ENCODE data around the gene LRRC8B. TPM values are rescaled to one million over a fixed set of nuclear protein-coding genes. Genes with fewer than 3 reads are reported as not detected.
"Not testable (repeated sequence)": the region's sequence is repeated elsewhere in the genome, so short reads cannot be mapped to it uniquely, and the experiment has no call there.

Gene LRRC8B
- total RNA-seq, 1 donor from 2014 or later = 2.3 TPM

DNA sequence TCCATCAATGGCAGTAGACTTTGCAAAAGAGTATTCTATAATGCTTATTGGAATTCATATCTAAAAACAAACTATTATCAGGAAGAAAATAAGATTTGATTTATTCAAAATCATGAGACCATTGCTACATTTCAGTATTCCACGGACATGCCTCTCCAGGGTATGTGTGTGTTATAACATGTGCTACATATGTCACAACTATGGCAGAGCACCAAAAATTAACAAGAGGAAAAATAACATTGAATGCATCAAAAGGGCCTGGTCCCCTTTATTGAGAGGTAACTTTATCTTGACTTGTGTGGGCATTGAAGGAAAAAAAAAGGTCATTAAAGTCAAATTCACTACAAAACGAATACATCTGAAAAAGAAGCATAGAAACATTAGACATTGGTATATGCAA lies 22.6 kb upstream of the LRRC8B start:
- Mint-ChIP-seq H3K27me3 (ENCODE audit: unreplicated experiment) (peaks cover 64% of the 10 kb centered on the region), H3K4me3 (ENCODE audit: unreplicated experiment) (no peak overlapping the region)

GRCh38 chr1:89502895-89503294 lies 21.7 kb upstream of the LRRC8B start:
- Mint-ChIP-seq H3K36me3 (ENCODE audit: unreplicated experiment) (no peaks in the 10 kb centered on the region), H3K4me1 (ENCODE audit: unreplicated experiment) (no peaks in the 10 kb centered on the region), H3K27me3 (ENCODE audit: unreplicated experiment) (peaks cover 65% of the 10 kb centered on the region), H3K9me3 (ENCODE audit: unreplicated experiment) (peaks cover under 1% of the 10 kb centered on the region), H3K27ac (ENCODE audit: unreplicated experiment) (no peak overlapping the region), H3K4me3 (ENCODE audit: unreplicated experiment) (no peak overlapping the region)
- DNase-seq (ENCODE audit: extremely low spot score, unreplicated experiment) = no peak
- TF ChIP-seq, protein P1, sequence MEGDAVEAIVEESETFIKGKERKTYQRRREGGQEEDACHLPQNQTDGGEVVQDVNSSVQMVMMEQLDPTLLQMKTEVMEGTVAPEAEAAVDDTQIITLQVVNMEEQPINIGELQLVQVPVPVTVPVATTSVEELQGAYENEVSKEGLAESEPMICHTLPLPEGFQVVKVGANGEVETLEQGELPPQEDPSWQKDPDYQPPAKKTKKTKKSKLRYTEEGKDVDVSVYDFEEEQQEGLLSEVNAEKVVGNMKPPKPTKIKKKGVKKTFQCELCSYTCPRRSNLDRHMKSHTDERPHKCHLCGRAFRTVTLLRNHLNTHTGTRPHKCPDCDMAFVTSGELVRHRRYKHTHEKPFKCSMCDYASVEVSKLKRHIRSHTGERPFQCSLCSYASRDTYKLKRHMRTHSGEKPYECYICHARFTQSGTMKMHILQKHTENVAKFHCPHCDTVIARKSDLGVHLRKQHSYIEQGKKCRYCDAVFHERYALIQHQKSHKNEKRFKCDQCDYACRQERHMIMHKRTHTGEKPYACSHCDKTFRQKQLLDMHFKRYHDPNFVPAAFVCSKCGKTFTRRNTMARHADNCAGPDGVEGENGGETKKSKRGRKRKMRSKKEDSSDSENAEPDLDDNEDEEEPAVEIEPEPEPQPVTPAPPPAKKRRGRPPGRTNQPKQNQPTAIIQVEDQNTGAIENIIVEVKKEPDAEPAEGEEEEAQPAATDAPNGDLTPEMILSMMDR (IDR thresholded peaks at IDR 0.05) = no peak

More for the DNA sequence above, 22.6 kb upstream of the LRRC8B start:
- Mint-ChIP-seq H3K4me1 (ENCODE audit: unreplicated experiment) (no peaks in the 10 kb centered on the region), H3K27ac (ENCODE audit: unreplicated experiment) (no peak overlapping the region), H3K36me3 (ENCODE audit: unreplicated experiment) (no peaks in the 10 kb centered on the region), H3K9me3 (ENCODE audit: unreplicated experiment) (no peaks in the 10 kb centered on the region)
- DNase-seq (ENCODE audit: extremely low spot score, unreplicated experiment) = no peak
- TF ChIP-seq, protein P1 (IDR thresholded peaks at IDR 0.05) = no peak

DNA sequence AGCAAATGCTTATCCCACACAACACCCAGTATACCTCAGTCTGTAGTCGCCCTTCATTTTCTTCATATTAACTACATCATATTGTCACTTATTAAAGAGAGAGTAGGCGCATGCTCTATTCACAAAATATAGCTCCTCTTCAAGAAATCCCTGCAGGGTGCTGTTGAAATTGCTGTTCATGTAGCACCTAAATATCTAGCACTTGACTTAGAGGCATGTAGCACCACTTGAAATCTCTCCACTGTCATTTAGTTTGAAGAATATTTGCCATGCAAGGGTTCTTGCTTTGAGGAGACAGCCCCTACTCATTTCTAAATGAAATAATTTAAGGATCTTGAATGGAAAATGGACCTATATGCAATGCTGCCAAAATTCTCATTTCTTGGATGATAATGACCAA lies 20.9 kb upstream of the LRRC8B start:
- Mint-ChIP-seq H3K9me3 (ENCODE audit: unreplicated experiment) (peaks cover 4% of the 10 kb centered on the region), H3K4me1 (ENCODE audit: unreplicated experiment) (no peaks in the 10 kb centered on the region), H3K36me3 (ENCODE audit: unreplicated experiment) (peaks cover 2% of the 10 kb centered on the region), H3K27me3 (ENCODE audit: unreplicated experiment) (peaks cover 67% of the 10 kb centered on the region), H3K4me3 (ENCODE audit: unreplicated experiment) (no peak overlapping the region), H3K27ac (ENCODE audit: unreplicated experiment) (no peak overlapping the region)
- no peak for DNase-seq (ENCODE audit: extremely low spot score, unreplicated experiment)
- TF ChIP-seq, protein P1 (IDR thresholded peaks at IDR 0.05) = no peak

- H3K27me3 Mint-ChIP-seq (ENCODE audit: unreplicated experiment) = peaks cover 55% of the 10 kb centered on the region
These were observed 14.6 kb upstream of the LRRC8B start for GRCh38 chr1:89510061-89510460.

DNA sequence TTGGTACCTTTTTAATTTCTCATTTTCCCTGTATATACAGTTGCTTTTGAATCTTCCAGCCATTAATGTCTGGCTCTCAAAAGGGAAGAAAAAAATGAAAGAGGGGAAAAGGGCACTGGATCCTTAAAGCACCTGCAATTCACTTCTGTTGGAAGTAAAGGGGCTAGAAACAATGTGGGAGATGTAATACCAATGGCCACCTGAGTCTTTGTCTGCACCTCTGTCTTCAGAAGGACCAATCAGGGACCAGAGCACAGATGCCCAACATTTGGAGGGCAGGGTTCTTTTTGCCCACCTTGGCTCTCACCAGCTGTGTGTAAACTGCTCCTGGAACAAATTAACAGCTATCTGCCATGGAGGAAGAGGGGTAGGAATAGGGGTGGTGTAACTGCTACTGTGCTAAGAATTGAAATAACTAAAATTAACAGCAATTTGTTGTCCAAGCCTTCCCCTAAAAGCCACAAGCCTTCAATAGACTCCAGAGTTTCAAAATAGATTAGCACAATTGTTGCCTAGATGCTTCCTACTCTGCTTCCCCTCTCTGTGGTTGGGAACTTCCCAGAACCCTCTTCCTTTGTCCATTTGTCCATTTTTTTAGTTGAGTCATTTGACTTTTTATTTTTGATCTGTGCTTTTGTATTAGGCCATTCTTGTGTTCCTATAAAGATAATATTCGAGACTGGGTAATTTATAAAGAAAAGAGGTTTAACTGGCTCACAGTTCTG lies 11.5 kb upstream of the LRRC8B start:
- DNase-seq (ENCODE audit: extremely low spot score, unreplicated experiment) = no peak
- TF ChIP-seq, protein P1 (IDR thresholded peaks at IDR 0.05) = no peak
- peaks cover 2% of the 10 kb centered on the region for H3K4me1 Mint-ChIP-seq (ENCODE audit: unreplicated experiment)
- no peak overlapping the region for H3K27ac Mint-ChIP-seq (ENCODE audit: unreplicated experiment)
- H3K9me3 Mint-ChIP-seq (ENCODE audit: unreplicated experiment) = peaks cover 15% of the 10 kb centered on the region
- peaks cover 34% of the 10 kb centered on the region for H3K27me3 Mint-ChIP-seq (ENCODE audit: unreplicated experiment)
- H3K4me3 Mint-ChIP-seq (ENCODE audit: unreplicated experiment) = no peak overlapping the region
- peaks cover under 1% of the 10 kb centered on the region for H3K36me3 Mint-ChIP-seq (ENCODE audit: unreplicated experiment)

More at GRCh38 chr1:89510061-89510460, 14.6 kb upstream of the LRRC8B start:
- not testable (repeated sequence) for H3K27ac Mint-ChIP-seq (ENCODE audit: unreplicated experiment); DNase-seq (ENCODE audit: extremely low spot score, unreplicated experiment); H3K36me3 Mint-ChIP-seq (ENCODE audit: unreplicated experiment); H3K4me1 Mint-ChIP-seq (ENCODE audit: unreplicated experiment); H3K4me3 Mint-ChIP-seq (ENCODE audit: unreplicated experiment)
- peaks cover 17% of the 10 kb centered on the region for H3K9me3 Mint-ChIP-seq (ENCODE audit: unreplicated experiment)
